Putamen (tissue), 1 donor: ENCODE results near the gene DDX51.

Experiments
- DNase-seq: peaks from one replicate; pipeline ENCODE4 v3.0.0-alpha.2; 2016; ENCODE audit warnings: low spot score

The DDX51 gene

GRCh38 chr12:132144115-132144809 is at the start of gene DDX51, which contains the start of gene NOC4L:
Gene DDX51, minus strand, starts transcription at chr12:132144319. Its CDS starts 23 bp downstream, at chr12:132144296.
Gene NOC4L, plus strand, starts transcription at chr12:132144457. Its CDS starts 32 bp downstream, at chr12:132144489.
- peak; percentile 90 for DNase-seq

GRCh38 chr12:132191715-132192553 is 47.8 kb upstream of the DDX51 start:
- DNase-seq: no peak

- no peak for DNase-seq
Observed at GRCh38 chr12:132190834-132191500, 46.8 kb upstream of the DDX51 start.

GRCh38 chr12:132190012-132190755 is 46.1 kb upstream of the DDX51 start:
- DNase-seq: no peak

- DNase-seq: peak; percentile 74
Observed at GRCh38 chr12:132189378-132190011, 45.4 kb upstream of the DDX51 start.

GRCh38 chr12:132188916-132189325 is 44.8 kb upstream of the DDX51 start:
- no peak for DNase-seq

GRCh38 chr12:132188451-132188901 is 44.4 kb upstream of the DDX51 start:
- no peak for DNase-seq

- no peak for DNase-seq
Observed at GRCh38 chr12:132187646-132188450, 43.7 kb upstream of the DDX51 start.

GRCh38 chr12:132186857-132187620 is 42.9 kb upstream of the DDX51 start:
- DNase-seq: no peak

GRCh38 chr12:132186208-132186856 is 42.2 kb upstream of the DDX51 start:
- no peak for DNase-seq

- DNase-seq: no peak
Observed at GRCh38 chr12:132185705-132186104, 41.6 kb upstream of the DDX51 start.

GRCh38 chr12:132182711-132183365 is 38.7 kb upstream of the DDX51 start:
- DNase-seq: no peak

- no peak for DNase-seq
Observed at GRCh38 chr12:132182206-132182710, 38.1 kb upstream of the DDX51 start.

- no peak for DNase-seq
Observed at GRCh38 chr12:132181570-132182200, 37.6 kb upstream of the DDX51 start.

- no peak for DNase-seq
Observed at GRCh38 chr12:132180648-132181546, 36.8 kb upstream of the DDX51 start.

- no peak for DNase-seq
Observed at GRCh38 chr12:132179431-132180362, 35.6 kb upstream of the DDX51 start.
